SJCRH30 (cell line): ENCODE data around the gene ZMYND8. TPM values are rescaled to one million over a fixed set of nuclear protein-coding genes. Genes with fewer than 3 reads are reported as not detected.
"Not testable (repeated sequence)": the region's sequence is repeated elsewhere in the genome, so short reads cannot be mapped to it uniquely, and the experiment has no call there.

ENCODE experiments used
- DNase-seq, 2 experiments: peaks; one replicate each; pipeline ENCODE4 v3.0.0-alpha.2; 2015 to 2020
- H3K27ac ChIP-seq: fragments of 250-450 bp; sonication (Bioruptor Pico); 2 replicates; pipeline ENCODE4 v1.5.1; 2020; ENCODE audit warnings: mild to moderate bottlenecking, moderate library complexity
- H3K27me3 ChIP-seq: fragments of 250-450 bp; sonication (Bioruptor Pico); 2 replicates; pipeline ENCODE4 v1.5.1; 2020; ENCODE audit warnings: mild to moderate bottlenecking, moderate library complexity
- H3K36me3 ChIP-seq: fragments of 250-450 bp; sonication (Bioruptor Pico); 2 replicates; pipeline ENCODE4 v1.5.1; 2020; ENCODE audit warnings: mild to moderate bottlenecking, moderate library complexity
- H3K4me1 ChIP-seq: fragments of 250-450 bp; sonication (Bioruptor Pico); 2 replicates; pipeline ENCODE4 v1.5.1; 2020; ENCODE audit warnings: mild to moderate bottlenecking, moderate library complexity
- H3K4me3 ChIP-seq: fragments of 250-450 bp; sonication (Bioruptor Pico); 2 replicates; pipeline ENCODE4 v1.5.1; 2020; ENCODE audit warnings: mild to moderate bottlenecking, moderate library complexity
- H3K9me3 ChIP-seq: fragments of 250-450 bp; sonication (Bioruptor Pico); replicated peaks from 2 replicates; pipeline ENCODE4 v1.5.1; 2020; ENCODE audit warnings: mild to moderate bottlenecking, moderate library complexity
- total RNA-seq: library from RNA; depleted of rRNA; stranded (reverse); fragments of >200 nt; shearing (Covaris generic); gene quantifications from 2 replicates; pipeline ENCODE4 v1.2.3, GENCODE V29; 2014

Gene ZMYND8
- total RNA-seq, 1 experiment from 2014 or later: 45.8 TPM

DNA sequence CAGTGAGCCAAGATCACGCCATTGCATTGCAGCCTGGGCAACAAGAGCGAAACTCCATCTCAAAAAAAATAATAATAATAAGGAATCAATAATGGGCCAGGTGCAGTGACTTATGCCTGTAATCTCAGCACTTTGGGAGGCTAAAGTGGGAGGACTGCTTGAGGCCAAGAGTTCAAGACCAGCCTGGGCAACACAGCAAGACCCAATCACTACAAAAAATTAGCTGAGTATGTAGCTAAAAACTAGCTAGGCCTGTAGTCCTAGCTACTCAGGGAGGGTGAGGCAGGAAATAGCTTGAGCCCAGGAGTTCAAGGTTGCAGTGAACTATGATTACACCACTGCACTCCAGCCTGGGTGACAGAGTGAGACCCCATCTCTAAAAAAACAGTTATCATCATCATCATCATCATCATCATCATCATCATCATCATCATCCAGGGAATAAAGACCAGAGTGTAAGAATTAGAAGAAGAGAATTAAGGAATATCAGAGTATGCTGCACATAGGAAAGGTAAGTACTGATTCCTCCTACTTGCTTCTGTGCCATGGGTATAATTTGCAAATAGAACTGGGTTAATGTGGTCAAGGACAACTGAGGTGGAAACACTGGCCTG is 95.2 kb downstream of the ZMYND8 start:
- H3K36me3 ChIP-seq: peaks cover 49% of the 10 kb centered on the region
- H3K4me3 ChIP-seq, H3K27ac ChIP-seq, H3K4me1 ChIP-seq, DNase-seq, H3K27me3 ChIP-seq, H3K9me3 ChIP-seq: not testable (repeated sequence)

DNA sequence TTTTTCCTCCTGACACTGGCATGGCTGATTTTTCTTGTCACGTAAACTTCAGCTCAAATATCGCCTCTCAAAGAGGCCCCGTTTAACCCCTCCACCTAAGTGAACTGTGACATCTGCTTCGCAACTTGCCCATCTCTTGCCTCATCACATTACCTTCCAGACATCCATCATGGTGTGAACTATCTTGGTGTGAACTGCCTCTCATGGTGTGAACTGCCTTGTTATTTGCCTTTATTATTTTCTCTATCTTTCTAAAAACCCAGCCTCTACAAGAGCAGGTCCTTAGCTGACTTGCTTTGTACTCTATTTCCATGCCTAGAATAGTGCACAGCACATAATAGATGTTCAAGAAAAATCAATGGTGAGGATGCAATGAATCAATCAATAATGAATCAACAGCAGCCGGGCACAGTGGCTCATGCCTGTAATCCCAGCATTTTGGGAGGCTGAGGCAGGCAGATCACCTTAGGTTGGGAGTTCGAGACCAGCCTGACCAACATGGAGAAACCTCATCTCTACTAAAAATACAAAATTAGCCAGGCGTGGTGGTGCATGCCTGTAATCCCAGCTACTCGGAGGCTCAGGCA is 95.9 kb downstream of the ZMYND8 start:
- DNase-seq, H3K9me3 ChIP-seq, H3K27ac ChIP-seq, H3K4me1 ChIP-seq, H3K27me3 ChIP-seq, H3K4me3 ChIP-seq: not testable (repeated sequence)
- peaks cover 51% of the 10 kb centered on the region for H3K36me3 ChIP-seq

DNA sequence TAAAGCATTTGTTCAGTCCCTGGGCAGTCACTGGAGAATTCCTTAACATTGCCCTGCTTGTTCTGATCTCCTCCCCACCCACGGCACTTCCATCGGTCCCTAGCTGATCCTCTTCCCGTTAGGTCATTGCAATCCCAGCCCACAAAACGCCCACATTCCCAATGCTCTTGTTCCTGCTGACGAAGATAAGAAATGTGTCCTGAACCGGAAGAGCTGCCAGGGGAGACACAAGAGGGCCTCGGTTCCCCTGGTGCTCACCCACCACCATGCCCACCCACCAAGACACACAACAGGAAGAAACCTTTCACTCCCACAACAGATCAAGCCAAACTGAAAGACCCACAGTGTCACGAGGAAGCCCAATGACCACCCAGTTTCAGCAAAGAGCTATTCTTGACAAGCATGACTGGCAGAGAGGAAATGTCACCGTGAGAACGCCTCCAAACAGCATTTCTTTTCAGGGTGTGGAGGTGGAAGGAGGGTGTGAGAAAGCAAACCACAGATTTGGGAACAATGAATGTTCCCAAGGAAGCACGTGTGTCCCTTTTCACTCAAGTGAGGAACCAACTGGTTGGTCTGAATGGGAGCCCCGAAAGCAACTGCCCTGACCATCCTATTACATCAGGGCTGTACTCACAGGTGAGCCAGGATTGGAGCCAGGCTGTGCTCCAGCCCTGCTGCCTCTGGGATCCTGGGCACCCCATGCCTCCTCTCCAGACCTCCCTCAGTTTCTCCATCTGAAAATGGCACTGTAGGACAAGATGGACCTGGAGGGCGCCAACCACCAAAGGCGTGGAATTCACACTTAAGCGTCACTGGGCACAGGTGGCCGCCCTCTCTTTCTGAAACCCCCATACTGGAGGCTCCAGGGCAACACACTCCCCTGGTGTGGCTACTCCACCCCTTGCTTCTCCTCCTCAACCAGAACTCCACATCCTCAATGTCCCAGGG is 97.5 kb downstream of the ZMYND8 start:
- Histone ChIP-seq H3K9me3 (no peaks in the 10 kb centered on the region), H3K27me3 (no peaks in the 10 kb centered on the region), H3K4me1 (peaks cover 3% of the 10 kb centered on the region), H3K36me3 (peaks cover 46% of the 10 kb centered on the region), H3K27ac (no peak overlapping the region), H3K4me3 (no peak overlapping the region)
- no peak for DNase-seq

DNA sequence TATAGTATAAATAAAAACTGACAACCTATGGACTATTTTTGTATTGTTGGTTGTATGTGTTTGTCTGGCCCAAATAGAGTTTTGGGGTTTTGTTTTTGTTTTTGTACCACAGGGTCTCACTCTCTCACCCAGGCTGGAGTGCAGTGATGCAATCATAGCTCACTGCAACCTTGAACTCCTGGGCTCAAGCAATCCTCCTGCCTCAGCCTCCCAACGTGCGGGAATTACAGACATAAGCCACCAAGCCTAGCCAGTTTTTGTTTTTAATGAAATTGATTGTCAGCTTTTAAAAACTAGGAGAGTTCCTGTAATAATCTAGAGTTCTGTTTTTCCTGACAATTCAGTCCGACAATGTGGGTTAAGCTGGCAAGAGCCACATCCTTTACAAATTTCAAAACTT is 98.7 kb downstream of the ZMYND8 start:
- no peaks in the 10 kb centered on the region for H3K27me3 ChIP-seq
- no peaks in the 10 kb centered on the region; the same call in 1 of the 2 replicates for H3K4me1 ChIP-seq
- peaks cover 53% of the 10 kb centered on the region for H3K36me3 ChIP-seq
- no peak for DNase-seq
- no peak overlapping the region for H3K27ac ChIP-seq
- no peaks in the 10 kb centered on the region for H3K9me3 ChIP-seq
- no peak overlapping the region for H3K4me3 ChIP-seq

DNA sequence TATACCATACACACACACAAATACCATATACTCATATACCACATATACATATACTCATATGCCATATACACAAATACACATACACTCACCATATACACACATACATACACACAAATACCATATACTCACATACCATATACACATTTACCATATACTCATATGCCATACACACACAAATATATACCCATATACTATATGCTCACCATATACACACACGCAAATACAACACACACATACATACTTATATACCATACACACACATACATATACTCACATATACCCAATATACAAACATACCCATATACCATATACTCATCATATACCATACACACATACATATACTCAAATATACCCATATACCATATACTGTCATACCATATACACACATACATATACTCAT is 99.2 kb downstream of the ZMYND8 start:
- H3K4me3 ChIP-seq: no peak overlapping the region
- DNase-seq: no peak
- H3K27ac ChIP-seq: no peak overlapping the region
- H3K27me3 ChIP-seq: no peaks in the 10 kb centered on the region
- no peaks in the 10 kb centered on the region for H3K9me3 ChIP-seq
- H3K36me3 ChIP-seq: peaks cover 53% of the 10 kb centered on the region
- H3K4me1 ChIP-seq: no peaks in the 10 kb centered on the region

DNA sequence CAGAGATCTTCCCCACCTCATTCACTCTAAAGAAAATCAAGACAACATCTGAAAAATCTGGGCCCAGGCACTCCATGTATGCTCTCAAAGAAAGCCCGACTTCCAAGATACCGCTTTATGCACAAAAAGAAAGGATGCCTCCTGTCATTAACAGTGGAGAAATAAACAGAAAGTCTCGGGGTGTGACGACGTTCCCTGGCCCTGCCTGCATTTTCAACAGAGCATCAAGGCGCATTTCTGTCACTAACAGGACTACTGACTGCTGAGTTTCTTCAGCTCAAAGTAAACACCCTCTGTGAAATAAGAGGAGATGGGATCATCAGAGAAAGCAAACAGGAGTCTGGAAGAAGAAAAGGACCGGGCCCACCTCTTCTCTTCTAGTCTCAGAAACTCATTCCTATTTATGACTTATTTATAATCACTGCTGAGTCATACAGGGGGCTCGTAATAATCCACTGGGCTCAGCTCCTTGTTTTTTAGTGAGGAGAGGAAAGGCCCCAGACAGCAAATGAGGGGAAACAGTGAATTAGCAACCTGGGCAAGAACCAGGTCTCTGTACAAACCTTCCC is 99.7 kb downstream of the ZMYND8 start:
- Histone ChIP-seq H3K36me3 (peaks cover 48% of the 10 kb centered on the region), H3K4me1 (no peaks in the 10 kb centered on the region), H3K27me3 (no peaks in the 10 kb centered on the region), H3K27ac (no peak overlapping the region), H3K9me3 (no peaks in the 10 kb centered on the region), H3K4me3 (no peak overlapping the region)
- DNase-seq: no peak

DNA sequence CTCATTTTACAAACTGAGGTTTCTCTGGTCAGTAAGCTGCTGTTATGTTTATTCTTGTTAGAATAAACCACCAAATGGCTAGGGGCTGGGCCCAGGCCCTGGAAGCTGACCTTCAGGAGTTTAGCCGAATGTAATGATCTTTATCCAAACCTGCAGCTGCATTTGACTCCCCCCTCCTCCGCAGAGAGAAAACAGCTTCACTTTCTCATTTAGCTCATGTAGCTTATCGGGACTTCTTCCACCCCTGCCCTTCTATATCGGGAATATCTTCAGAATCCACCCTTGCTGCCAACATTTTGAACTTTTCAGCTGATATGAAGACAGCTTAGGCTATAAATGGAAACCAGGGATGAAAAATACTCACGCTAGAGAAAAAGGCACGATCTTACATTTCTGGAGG is 102.6 kb downstream of the ZMYND8 start:
- no peak overlapping the region for H3K4me3 ChIP-seq
- peaks cover 49% of the 10 kb centered on the region for H3K36me3 ChIP-seq
- no peak for DNase-seq
- no peaks in the 10 kb centered on the region for H3K9me3 ChIP-seq
- H3K27ac ChIP-seq: no peak overlapping the region
- no peaks in the 10 kb centered on the region for H3K4me1 ChIP-seq
- H3K27me3 ChIP-seq: no peaks in the 10 kb centered on the region

DNA sequence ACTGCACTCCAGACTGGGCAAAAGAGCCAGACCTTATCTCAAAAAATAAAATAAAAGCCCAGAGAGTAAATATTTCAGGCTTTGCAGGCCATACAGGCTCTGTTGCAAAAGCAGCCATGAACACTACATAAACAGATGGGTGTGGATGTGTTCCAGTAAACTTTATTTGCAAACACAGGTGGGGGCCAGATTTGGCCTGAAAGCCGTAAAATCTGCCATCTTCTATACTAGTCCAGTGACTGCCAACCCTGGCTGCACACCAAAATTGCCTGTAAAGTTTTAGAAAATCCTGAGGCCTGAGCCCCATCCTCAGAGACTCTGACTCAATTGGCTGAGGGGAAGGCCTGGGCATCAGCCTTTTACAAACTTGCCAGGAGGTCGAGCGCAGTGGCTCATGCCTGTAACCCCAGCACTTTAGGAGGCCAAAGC is 103.6 kb downstream of the ZMYND8 start:
- H3K27ac ChIP-seq: no peak overlapping the region
- no peaks in the 10 kb centered on the region for H3K27me3 ChIP-seq

DNA sequence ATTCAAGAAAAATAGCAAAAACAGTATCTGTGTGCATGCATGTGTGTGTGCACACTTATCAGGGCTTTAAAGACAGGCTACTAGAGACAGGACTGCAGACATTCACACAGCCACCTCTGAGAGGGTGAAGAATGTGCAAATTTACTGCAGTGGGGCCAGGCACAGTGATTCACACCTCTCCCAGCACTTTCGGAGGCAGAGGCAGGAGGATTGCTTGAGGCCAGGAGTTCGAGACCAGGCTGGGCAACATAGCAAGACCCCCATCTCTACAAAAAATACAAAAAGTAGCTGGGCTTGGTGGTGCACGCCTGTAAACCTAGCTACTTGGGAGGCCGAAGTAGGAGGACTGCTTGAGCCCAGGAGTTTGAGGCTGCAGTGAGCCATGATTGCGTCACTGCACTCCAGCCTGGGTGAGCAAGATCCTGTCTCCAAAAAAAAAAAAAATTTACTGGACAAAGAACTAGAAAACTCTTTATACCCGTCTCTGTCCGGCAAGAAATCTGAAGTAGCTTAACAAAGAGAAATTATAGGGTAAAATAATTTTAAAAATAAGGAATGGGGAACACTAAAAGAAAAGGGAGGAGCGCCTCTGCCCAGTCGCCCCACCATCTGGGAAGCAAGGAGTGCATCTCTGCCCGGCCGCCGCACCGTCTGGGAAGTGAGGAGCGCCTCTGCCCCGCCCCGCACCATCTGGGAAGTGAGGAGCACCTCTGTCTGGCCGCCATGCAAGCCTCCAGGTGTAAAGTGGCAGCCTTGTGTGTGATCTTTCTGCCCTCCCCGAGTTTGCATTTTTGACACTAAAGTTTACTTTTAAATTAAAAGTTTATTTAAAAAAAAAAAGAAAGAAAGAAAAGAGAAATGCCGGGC is 105.1 kb downstream of the ZMYND8 start:
- H3K36me3 ChIP-seq: peaks cover 60% of the 10 kb centered on the region
- no peaks in the 10 kb centered on the region for H3K9me3 ChIP-seq
- H3K4me1 ChIP-seq: no peaks in the 10 kb centered on the region
- no peak overlapping the region for H3K27ac ChIP-seq
- H3K4me3 ChIP-seq: no peak overlapping the region
- H3K27me3 ChIP-seq: no peaks in the 10 kb centered on the region
- DNase-seq: no peak

More for the DNA sequence above, 103.6 kb downstream of the ZMYND8 start:
- Histone ChIP-seq H3K4me1 (no peaks in the 10 kb centered on the region), H3K4me3 (no peak overlapping the region), H3K9me3 (no peaks in the 10 kb centered on the region), H3K36me3 (peaks cover 56% of the 10 kb centered on the region)
- DNase-seq: no peak

DNA sequence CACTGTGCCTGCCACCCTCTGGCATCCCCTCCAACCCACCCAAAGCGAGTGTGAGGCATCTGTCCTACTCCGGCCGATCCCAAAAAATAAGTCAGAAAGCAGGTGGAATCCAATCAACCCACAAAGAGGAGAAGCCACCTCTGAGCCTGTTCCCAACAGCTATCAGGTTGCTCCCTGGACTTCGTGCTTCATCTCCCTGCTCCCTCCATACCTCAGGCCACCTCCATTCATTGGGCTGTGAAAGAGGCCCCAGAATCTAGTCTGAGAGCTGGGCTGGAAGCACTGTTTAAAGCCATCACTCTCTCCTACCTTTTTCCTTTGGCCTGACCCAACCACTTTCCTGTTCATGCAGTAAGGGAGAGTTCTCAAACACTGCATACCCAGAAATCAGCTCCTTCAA is 106.1 kb downstream of the ZMYND8 start:
- no peak for DNase-seq
- H3K36me3 ChIP-seq: peaks cover 65% of the 10 kb centered on the region

DNA sequence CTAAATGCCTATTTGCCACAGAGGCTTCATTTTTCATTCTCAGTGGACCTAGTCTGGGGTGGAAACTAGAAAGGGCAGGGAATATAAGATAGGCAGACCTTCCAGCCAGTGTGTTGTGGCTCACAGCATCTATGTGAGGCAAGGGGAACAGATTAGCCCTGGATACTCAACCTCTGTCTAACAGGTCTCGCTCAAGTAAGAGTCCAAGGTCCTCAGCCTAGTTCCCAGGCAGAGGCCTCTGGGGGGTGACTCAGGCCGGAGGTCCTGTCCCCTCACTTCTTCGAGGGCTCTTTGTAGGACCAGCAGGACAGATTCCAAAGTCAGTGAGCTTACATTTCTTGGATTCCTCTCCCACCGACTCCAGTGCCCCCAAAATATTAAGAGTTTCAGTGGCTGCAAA is 106.6 kb downstream of the ZMYND8 start:
- Histone ChIP-seq H3K27me3 (no peaks in the 10 kb centered on the region), H3K9me3 (no peaks in the 10 kb centered on the region; the same call in 1 of the 2 replicates), H3K4me1 (no peaks in the 10 kb centered on the region), H3K27ac (no peak overlapping the region), H3K4me3 (no peak overlapping the region), H3K36me3 (peaks cover 65% of the 10 kb centered on the region)
- no peak for DNase-seq

More for the DNA sequence above, 106.1 kb downstream of the ZMYND8 start:
- H3K27ac ChIP-seq: no peak overlapping the region
- no peak overlapping the region for H3K4me3 ChIP-seq
- H3K9me3 ChIP-seq: no peaks in the 10 kb centered on the region; the same call in 1 of the 2 replicates
- no peaks in the 10 kb centered on the region for H3K4me1 ChIP-seq
- no peaks in the 10 kb centered on the region for H3K27me3 ChIP-seq

DNA sequence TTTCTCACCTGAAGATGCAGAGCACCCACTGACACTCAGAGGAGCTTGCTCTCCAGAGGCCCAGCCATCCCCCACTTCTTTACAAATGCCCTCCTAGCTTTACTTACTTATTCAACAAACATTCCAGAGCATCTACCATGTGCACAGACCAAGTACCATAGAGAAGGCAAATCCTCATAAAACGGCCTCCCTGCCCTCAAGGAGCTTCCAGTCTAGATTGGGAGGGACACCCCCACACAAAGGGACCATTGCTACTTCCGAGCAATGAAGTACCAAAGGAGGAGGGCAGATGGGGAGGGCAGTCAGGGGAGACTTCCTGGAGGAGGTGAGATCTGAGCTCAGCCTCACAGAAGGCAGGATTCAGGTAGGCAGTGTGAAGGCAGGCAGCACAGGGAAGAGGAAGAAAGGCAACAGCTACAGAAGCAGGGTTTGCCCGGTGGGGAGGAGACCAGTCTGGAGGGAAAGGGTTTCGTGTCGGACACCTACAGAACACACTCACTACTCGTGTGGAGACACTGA is 108.0 kb downstream of the ZMYND8 start:
- DNase-seq: no peak
- H3K27me3 ChIP-seq: no peaks in the 10 kb centered on the region
- peaks cover 62% of the 10 kb centered on the region for H3K36me3 ChIP-seq
- H3K9me3 ChIP-seq: no peaks in the 10 kb centered on the region; the same call in 1 of the 2 replicates
- H3K27ac ChIP-seq: no peak overlapping the region
- no peak overlapping the region for H3K4me3 ChIP-seq
- H3K4me1 ChIP-seq: no peaks in the 10 kb centered on the region

DNA sequence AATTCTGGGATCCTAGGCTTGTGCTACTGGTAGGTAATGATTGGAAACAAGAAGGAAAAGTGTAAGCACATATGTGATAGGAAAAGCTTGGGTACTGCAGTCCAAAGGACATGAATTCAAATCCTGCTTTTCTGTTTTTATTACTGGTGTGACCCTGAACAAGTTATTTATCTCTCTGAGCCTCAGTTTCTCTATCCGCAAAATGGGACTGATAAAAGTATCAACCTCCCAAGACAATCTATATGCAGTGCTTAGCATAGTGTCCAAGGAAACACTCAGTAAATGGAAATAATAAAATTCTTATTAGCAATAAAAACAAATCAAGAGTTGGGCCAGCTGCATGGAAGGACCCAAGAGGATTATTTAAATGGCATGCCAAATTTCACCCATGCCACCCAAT is 108.5 kb downstream of the ZMYND8 start:
- H3K27ac ChIP-seq: no peak overlapping the region
- H3K27me3 ChIP-seq: no peaks in the 10 kb centered on the region
- H3K4me3 ChIP-seq: no peak overlapping the region
- no peak for DNase-seq
- no peaks in the 10 kb centered on the region; the same call in 1 of the 2 replicates for H3K9me3 ChIP-seq
- H3K36me3 ChIP-seq: peaks cover 64% of the 10 kb centered on the region
- H3K4me1 ChIP-seq: no peaks in the 10 kb centered on the region
